Glomerular endothelial cell (primary cell): ENCODE results near the gene DLK1. TPM values are rescaled to one million over a fixed set of nuclear protein-coding genes. Genes with fewer than 3 reads are reported as not detected.

ENCODE experiments used
- DNase-seq: peaks from one replicate; pipeline ENCODE4 v3.0.0-alpha.2; 2011; ENCODE audit warnings: low read depth, low spot score; ENCODE audit errors: extremely low read depth
- total RNA-seq: library from RNA; depleted of rRNA; stranded (reverse); fragments of >200 nt; gene quantifications from 2 replicates; pipeline ENCODE4 v1.2.3, GENCODE V29; 2015

DLK1 gene
- total RNA-seq, 1 donor from 2014 or later, result not detected

- DNase-seq, result peak; percentile 41
Observed at GRCh38 chr14:100692859-100693558, 33.7 kb upstream of the DLK1 start.

DNA sequence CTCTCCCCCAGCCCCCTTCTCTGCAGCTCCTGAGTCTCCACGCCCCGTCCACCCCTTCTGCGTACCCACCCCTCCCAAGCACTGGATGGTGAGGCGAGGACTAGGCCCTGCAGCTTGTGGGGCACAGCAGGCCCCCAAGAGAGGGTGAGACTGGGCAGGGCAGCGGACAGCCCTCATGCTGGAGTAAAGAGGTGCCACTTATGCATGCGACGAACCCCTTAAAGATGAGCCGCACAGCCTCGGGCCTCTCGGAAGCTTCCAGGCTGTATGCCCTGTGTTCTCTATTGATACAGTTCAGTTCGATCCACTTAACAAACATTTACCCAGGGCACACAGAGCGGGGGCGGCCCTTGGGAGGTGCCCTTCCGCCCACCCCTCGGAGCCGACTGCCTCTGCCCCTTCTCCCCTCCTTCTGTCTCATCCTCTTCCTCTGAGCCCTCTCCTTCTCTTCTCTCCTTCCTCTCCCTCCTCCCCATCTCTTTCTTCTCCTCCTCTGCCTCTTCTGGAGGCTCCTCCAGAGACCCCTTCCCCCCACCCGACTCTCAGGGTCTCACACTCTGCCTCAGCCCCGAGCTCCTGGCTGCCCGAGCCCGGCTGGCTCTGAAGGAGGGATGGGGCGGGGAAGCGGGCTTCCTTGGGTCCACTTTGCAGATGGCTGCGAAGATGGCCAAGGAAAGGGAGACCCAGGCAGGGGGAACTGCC lies 32.7 kb upstream of the DLK1 start:
- DNase-seq, result no peak

- DNase-seq, result no peak
Observed at GRCh38 chr14:100694579-100695422, 31.9 kb upstream of the DLK1 start.

GRCh38 chr14:100695423-100695738 lies 31.3 kb upstream of the DLK1 start:
- no peak for DNase-seq

GRCh38 chr14:100696008-100696407 lies 30.7 kb upstream of the DLK1 start:
- no peak for DNase-seq

GRCh38 chr14:100696590-100696989 lies 30.1 kb upstream of the DLK1 start:
- DNase-seq, result no peak

GRCh38 chr14:100698066-100698465 lies 28.6 kb upstream of the DLK1 start:
- no peak for DNase-seq

DNA sequence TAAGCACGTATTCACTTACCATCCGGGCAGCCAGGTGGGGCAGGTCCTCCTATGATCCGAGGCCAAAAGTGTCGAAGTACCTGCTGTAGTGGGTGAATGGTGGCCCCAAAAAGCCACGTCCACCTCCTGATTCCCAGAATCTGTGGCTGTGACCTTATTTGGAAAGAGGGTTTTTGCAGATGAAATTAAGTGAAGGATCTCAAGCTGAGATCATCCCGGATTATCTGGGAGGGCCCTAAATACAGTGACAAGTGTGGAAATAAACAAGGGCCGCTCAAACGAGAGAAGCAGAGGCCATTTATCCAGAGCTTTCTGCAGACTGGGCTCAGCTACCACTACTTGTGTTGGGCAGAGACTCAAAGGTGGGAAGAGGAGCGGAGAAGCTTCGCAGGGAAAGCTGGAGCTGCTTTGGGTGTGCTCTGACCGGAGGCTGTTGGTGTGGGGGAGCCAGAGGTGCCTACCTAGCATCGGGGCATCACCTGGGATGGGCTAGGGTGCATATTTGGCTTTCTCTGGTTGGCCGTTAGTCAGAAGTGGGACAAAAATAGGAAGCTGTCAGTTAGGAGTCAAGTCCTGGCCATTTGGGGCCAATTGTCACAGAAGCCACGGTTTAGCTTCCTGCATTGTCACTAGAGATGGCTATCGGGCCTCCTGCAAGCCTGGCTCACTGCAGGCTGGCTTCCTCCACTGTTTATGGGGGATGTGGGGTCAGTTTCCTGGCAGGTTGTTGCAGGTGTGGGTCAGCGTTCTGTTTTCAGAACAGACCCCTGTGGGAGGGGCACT lies 27.8 kb upstream of the DLK1 start:
- no peak for DNase-seq

DNA sequence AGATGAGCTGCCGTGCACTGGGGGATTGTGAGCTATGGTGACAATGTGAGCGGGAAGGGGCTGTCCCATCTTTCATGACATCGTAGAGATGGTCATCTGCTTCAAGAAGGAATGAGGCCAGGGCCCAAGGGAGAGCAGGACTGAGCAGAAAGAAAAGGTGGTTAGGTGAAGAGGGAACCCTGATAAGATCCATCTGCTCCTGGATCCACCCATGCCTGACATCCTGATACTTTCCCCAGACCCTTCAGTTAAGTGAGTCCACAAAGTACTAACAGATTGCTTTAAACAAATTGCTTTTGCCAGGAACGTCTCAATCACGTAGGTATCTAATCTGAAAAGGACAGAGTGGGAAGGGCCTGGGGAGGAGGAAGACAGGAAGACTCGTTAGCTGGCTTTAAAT lies 25.4 kb upstream of the DLK1 start:
- DNase-seq, result no peak

DNA sequence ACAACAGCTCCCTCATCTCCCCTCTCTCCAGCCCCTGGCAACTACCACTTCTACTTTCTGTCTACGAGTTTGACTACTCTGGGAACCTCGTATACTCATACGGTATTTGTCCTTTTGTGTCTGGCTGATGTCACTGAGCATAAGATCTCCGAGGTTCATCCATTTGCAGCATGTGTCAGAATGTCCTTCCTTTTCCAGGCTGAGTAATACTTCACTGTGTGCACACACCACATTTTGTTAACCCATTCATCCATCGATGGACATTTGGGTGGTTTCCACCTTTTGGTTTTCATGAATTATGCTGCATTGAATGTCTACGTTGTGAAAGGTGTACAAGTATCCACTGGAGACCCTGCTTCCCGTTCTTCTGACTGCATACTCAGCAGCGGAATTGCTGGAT lies 24.1 kb upstream of the DLK1 start:
- no peak for DNase-seq

- no peak for DNase-seq
Observed at GRCh38 chr14:100703386-100704220, 23.1 kb upstream of the DLK1 start.

- DNase-seq, result no peak
Observed at GRCh38 chr14:100706200-100706599, 20.5 kb upstream of the DLK1 start.

- DNase-seq, result no peak
Observed at GRCh38 chr14:100706860-100707259, 19.8 kb upstream of the DLK1 start.

GRCh38 chr14:100708425-100709288 lies 18.0 kb upstream of the DLK1 start:
- no peak for DNase-seq

GRCh38 chr14:100709289-100710284 lies 17.1 kb upstream of the DLK1 start:
- no peak for DNase-seq

GRCh38 chr14:100710391-100710790 lies 16.3 kb upstream of the DLK1 start:
- DNase-seq, result no peak

DNA sequence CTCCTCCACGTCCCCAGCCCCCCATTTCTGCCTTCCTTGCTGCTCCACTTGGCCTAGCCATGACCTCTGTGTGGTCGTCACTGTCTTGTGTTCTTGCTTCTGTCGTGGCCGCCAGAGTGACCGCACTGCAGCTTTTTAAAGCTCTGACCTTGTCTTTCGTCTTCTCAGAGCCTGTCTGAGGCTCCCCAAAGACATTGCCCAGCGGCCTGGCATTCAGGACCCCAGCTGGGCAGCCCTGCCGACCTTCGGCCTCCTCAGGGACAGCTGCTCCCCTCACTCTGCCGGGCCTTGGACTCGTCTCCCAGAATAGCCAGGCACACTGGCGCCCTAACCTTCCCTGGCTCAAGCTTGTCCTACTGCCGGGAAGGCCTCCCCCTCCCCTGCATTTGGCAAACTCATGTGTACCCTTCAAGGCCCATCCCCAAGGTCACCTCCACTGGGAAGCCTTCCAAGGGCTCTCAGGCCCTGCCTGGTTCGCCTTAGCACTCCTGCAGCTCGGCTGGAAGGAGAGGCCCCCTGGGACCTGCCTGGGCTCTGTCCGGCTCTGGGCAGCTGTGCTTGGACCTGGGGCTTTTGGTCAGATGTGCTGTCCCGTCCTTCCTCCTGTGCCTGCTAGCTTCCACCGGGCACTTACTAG lies 15.7 kb upstream of the DLK1 start:
- DNase-seq, result no peak
